Sigmoid colon (tissue), 7 donors: ENCODE results near the gene PYGO1. TPM values are rescaled to one million over a fixed set of nuclear protein-coding genes. Genes with fewer than 3 reads are reported as not detected.

Experiments used
- DNase-seq: peaks from one replicate; pipeline ENCODE4 v3.0.0-alpha.2; 2019
- H3K27ac ChIP-seq, 4 donors: fragments of 200-600 bp; sonication (generic); one replicate each; pipeline ENCODE4 v1.5.1; 2016 to 2019; ENCODE audit warnings: mild to moderate bottlenecking in 1 of 4
- H3K27me3 ChIP-seq, 3 donors: fragments of 200-600 bp; sonication (generic); one replicate each; pipeline ENCODE4 v1.5.1; 2019; ENCODE audit warnings: mild to moderate bottlenecking in 1 of 3
- H3K36me3 ChIP-seq, 4 donors: fragments of 200-600 bp; sonication (generic); one replicate each; pipeline ENCODE4 v1.5.1; 2016 to 2019
- H3K4me1 ChIP-seq, 4 donors: fragments of 200-600 bp; sonication (generic); one replicate each; pipeline ENCODE4 v1.5.1; 2017 to 2019
- H3K4me3 ChIP-seq, 4 donors: fragments of 200-600 bp; sonication (generic); one replicate each; pipeline ENCODE4 v1.5.1; 2017 to 2019; ENCODE audit warnings: mild to moderate bottlenecking in 2 of 4, moderate library complexity in 1 of 4
- H3K9me3 ChIP-seq, 4 donors: fragments of 200-600 bp in 3 of 4; sonication (generic) in 3 of 4; one replicate each; pipeline versions ENCODE4 v1.5.1 to v1.6.1; 2013 to 2019
- CTCF ChIP-seq, 4 experiments: fragments of 450-650 bp in 3 of 4; fragments of 200-600 bp in 1 of 4; IDR thresholded peaks; one replicate each; pipeline ENCODE4 v1.5.1; 2016 to 2019; ENCODE audit warnings: antibody characterized with exemption in 4 of 4, mild to moderate bottlenecking in 3 of 4, moderate library complexity in 2 of 4
- EP300 ChIP-seq, 4 donors: sonication (generic); formaldehyde crosslinking; IDR thresholded peaks; one replicate each; pipeline ENCODE4 v1.6.1; 2017; ENCODE audit warnings: antibody characterized with exemption in 4 of 4
- POLR2A ChIP-seq, 2 donors: fragments of 450-650 bp; IDR thresholded peaks; one replicate each; pipeline ENCODE4 v1.6.1; 2016; ENCODE audit warnings: antibody characterized with exemption in 2 of 2, mild to moderate bottlenecking in 2 of 2, moderate library complexity in 2 of 2
- POLR2AphosphoS5 ChIP-seq, 4 donors: sonication (generic); formaldehyde crosslinking; IDR thresholded peaks; one replicate each; pipeline ENCODE4 v1.6.1; 2017; ENCODE audit warnings: antibody characterized with exemption in 4 of 4
- WGBS, 2 donors: extraction: QIAGEN DNeasy Blood & Tissue Kit; methylation state at CpG; one replicate each; pipeline ENCODE4 v1.1.7; 2013; 5-methylcytosine and 5-hydroxymethylcytosine counted together
- intact Hi-C: fragments of 100-400 bp; cut with DNase I; formaldehyde crosslinking; loops from one replicate; pipeline ENCODE4 v1.15.1; 2023
- polyA plus RNA-seq, 3 donors: library from polyadenylated mRNA; stranded (reverse); fragments of 200-250 nt; gene quantifications; one replicate each; pipeline ENCODE4 v1.2.3, GENCODE V29; 2013
- total RNA-seq, 4 donors: library from RNA; depleted of rRNA; stranded (reverse); fragments of >200 nt; gene quantifications; one replicate each; pipeline ENCODE4 v1.1.0, GENCODE V29; 2016
- donor health status: healthy with polysubstance abuse.
- donor health status: Bipolar disorder and iron deficiency.
- donor health status: healthy.

PYGO1 gene
- total and polyA plus RNA-seq, 7 donors = under 0.01 to 20.7 (median 14.5) TPM

- no peak for TF ChIP-seq EP300 (IDR thresholded peaks at IDR 0.05)
- TF ChIP-seq CTCF (IDR thresholded peaks at IDR 0.05) = no peak
- no peak for TF ChIP-seq POLR2A (IDR thresholded peaks at IDR 0.05)
- no peak for TF ChIP-seq POLR2AphosphoS5 (IDR thresholded peaks at IDR 0.05)
- H3K4me3 ChIP-seq = no peak overlapping the region
- no peaks in the 10 kb centered on the region for H3K36me3 ChIP-seq
- 72 to 89% methylated on average over 3 of the region's 3 CpGs for WGBS, 2 donors
- intact Hi-C loops = no loop called here
- no peaks in the 10 kb centered on the region for H3K9me3 ChIP-seq
- H3K27ac ChIP-seq = no peak overlapping the region
- no peaks in the 10 kb centered on the region for H3K27me3 ChIP-seq
- H3K4me1 ChIP-seq = no peaks in the 10 kb centered on the region
- DNase-seq = no peak
Observed at GRCh38 chr15:55522742-55523450, 65.2 kb downstream of the PYGO1 start.

- H3K27me3 ChIP-seq = no peaks in the 10 kb centered on the region
- no peaks in the 10 kb centered on the region for H3K4me1 ChIP-seq
- H3K9me3 ChIP-seq = no peaks in the 10 kb centered on the region
- TF ChIP-seq POLR2AphosphoS5 (IDR thresholded peaks at IDR 0.05) = no peak
- TF ChIP-seq EP300 (IDR thresholded peaks at IDR 0.05) = no peak
- no peak for TF ChIP-seq CTCF (IDR thresholded peaks at IDR 0.05)
- no peak for TF ChIP-seq POLR2A (IDR thresholded peaks at IDR 0.05)
- H3K4me3 ChIP-seq = no peak overlapping the region
- H3K27ac ChIP-seq = no peak overlapping the region
- WGBS, 2 donors = 80 to 90% methylated on average over 2 of the region's 2 CpGs
- no peak for DNase-seq
- intact Hi-C loops = no loop called here
- H3K36me3 ChIP-seq = no peaks in the 10 kb centered on the region
Observed at GRCh38 chr15:55518641-55519040, 69.5 kb downstream of the PYGO1 start.

- Histone ChIP-seq H3K9me3 (no peaks in the 10 kb centered on the region), H3K27ac (no peak overlapping the region), H3K4me3 (no peak overlapping the region), H3K36me3 (no peaks in the 10 kb centered on the region), H3K27me3 (no peaks in the 10 kb centered on the region), H3K4me1 (no peaks in the 10 kb centered on the region)
- DNase-seq = no peak
- TF ChIP-seq POLR2A (IDR thresholded peaks at IDR 0.05) (no peak), POLR2AphosphoS5 (IDR thresholded peaks at IDR 0.05) (no peak), EP300 (IDR thresholded peaks at IDR 0.05) (no peak), CTCF (IDR thresholded peaks at IDR 0.05) (no peak)
- intact Hi-C loops = no loop called here
- 78 to 94% methylated on average over 3 of the region's 3 CpGs for WGBS, 2 donors
Observed at GRCh38 chr15:55518009-55518408, 70.1 kb downstream of the PYGO1 start.

GRCh38 chr15:55515991-55516776 is 72.0 kb downstream of the PYGO1 start:
- no peak for DNase-seq
- TF ChIP-seq EP300 (IDR thresholded peaks at IDR 0.05) (no peak), CTCF (IDR thresholded peaks at IDR 0.05) (no peak), POLR2A (IDR thresholded peaks at IDR 0.05) (no peak), POLR2AphosphoS5 (IDR thresholded peaks at IDR 0.05) (no peak)
- no peak overlapping the region for H3K27ac ChIP-seq
- 92 to 96% methylated on average over 12 of the region's 12 CpGs for WGBS, 2 donors
- no peaks in the 10 kb centered on the region for H3K36me3 ChIP-seq
- no peaks in the 10 kb centered on the region for H3K9me3 ChIP-seq
- H3K27me3 ChIP-seq = no peaks in the 10 kb centered on the region
- intact Hi-C loops = no loop called here
- H3K4me3 ChIP-seq = no peak overlapping the region
- no peaks in the 10 kb centered on the region for H3K4me1 ChIP-seq
